Spinal cord (tissue), 10 donors: ENCODE measurements around the gene ST6GALNAC3. TPM values are rescaled to one million over a fixed set of nuclear protein-coding genes. Genes with fewer than 3 reads are reported as not detected.
"Not testable (repeated sequence)": the region's sequence is repeated elsewhere in the genome, so short reads cannot be mapped to it uniquely, and the experiment has no call there.

Experiments
- DNase-seq, 6 donors: peaks; one replicate each; pipeline versions ENCODE4 v3.0.0 to v3.0.0-alpha.2; 2013 to 2015; ENCODE audit warnings: low spot score in 6 of 6, low read depth in 4 of 6
- H3K27ac ChIP-seq: one replicate; pipeline ENCODE4 v1.5.1; 2013; ENCODE audit warnings: low read depth, low read length, control low read depth
- H3K27me3 ChIP-seq: one replicate; pipeline ENCODE4 v1.6.1; 2013; ENCODE audit warnings: low read length; ENCODE audit not compliant: control insufficient read depth, insufficient read depth
- H3K36me3 ChIP-seq: one replicate; pipeline ENCODE4 v1.6.1; 2013; ENCODE audit warnings: low read length; ENCODE audit not compliant: control insufficient read depth, insufficient read depth
- H3K4me1 ChIP-seq: one replicate; pipeline ENCODE4 v1.6.1; 2013; ENCODE audit warnings: low read length; ENCODE audit not compliant: control insufficient read depth, insufficient read depth
- H3K4me3 ChIP-seq: one replicate; pipeline ENCODE4 v1.5.1; 2013; ENCODE audit warnings: low read depth, low read length, control low read depth
- H3K9me3 ChIP-seq: one replicate; pipeline ENCODE4 v1.6.1; 2013; ENCODE audit warnings: low read length; ENCODE audit not compliant: control insufficient read depth, insufficient read depth
- WGBS: methylation state at CpG from one replicate; pipeline ENCODE4 v1.1.5; 2013; ENCODE audit warnings: missing lambda C conversion rate; ENCODE audit not compliant: insufficient coverage; 5-methylcytosine and 5-hydroxymethylcytosine counted together
- polyA plus RNA-seq, 2 donors: library from polyadenylated mRNA; unstranded; fragments of 120-200 nt; gene quantifications; one replicate each; pipeline ENCODE4 v1.2.1, GENCODE V29; 2013; ENCODE audit not compliant: insufficient read length in 2 of 2
- total RNA-seq, 2 donors: library from RNA; depleted of rRNA in 1 of 2; stranded (reverse); fragments of 120-200 nt in 1 of 2; fragments of >200 nt in 1 of 2; gene quantifications; one replicate each; pipeline versions ENCODE4 v1.2.3 to v1.2.4, GENCODE V29; 2013 to 2014
- donor health status: healthy.

ST6GALNAC3 gene
- total and polyA plus RNA-seq, 4 donors: 17.2 to 64.0 (median 26.0) TPM

- no peaks in the 10 kb centered on the region for H3K36me3 ChIP-seq
- H3K4me3 ChIP-seq: no peak overlapping the region
- no peaks in the 10 kb centered on the region for H3K27me3 ChIP-seq
- no peaks in the 10 kb centered on the region for H3K9me3 ChIP-seq
- H3K27ac ChIP-seq: no peak overlapping the region
- H3K4me1 ChIP-seq: no peaks in the 10 kb centered on the region
- DNase-seq: no peak
Measured at GRCh38 chr1:76640092-76640491, 565.5 kb downstream of the ST6GALNAC3 start.

- Histone ChIP-seq H3K4me1 (no peaks in the 10 kb centered on the region), H3K27ac (no peak overlapping the region), H3K27me3 (no peaks in the 10 kb centered on the region), H3K36me3 (no peaks in the 10 kb centered on the region), H3K9me3 (no peaks in the 10 kb centered on the region), H3K4me3 (no peak overlapping the region)
- DNase-seq: no peak
Measured at GRCh38 chr1:76640723-76641122, 566.2 kb downstream of the ST6GALNAC3 start.

GRCh38 chr1:76644139-76644538 lies 569.6 kb downstream of the ST6GALNAC3 start:
- Histone ChIP-seq H3K36me3 (no peaks in the 10 kb centered on the region), H3K4me3 (no peak overlapping the region), H3K9me3 (no peaks in the 10 kb centered on the region), H3K4me1 (no peaks in the 10 kb centered on the region), H3K27ac (no peak overlapping the region), H3K27me3 (no peaks in the 10 kb centered on the region)
- no peak for DNase-seq
- WGBS: 37% methylated on average over 2 of the region's 5 CpGs

- not testable (repeated sequence) for H3K36me3 ChIP-seq, H3K9me3 ChIP-seq, H3K4me1 ChIP-seq, H3K27ac ChIP-seq, H3K27me3 ChIP-seq, H3K4me3 ChIP-seq, DNase-seq
- no CpG with 5 or more reads among the region's 5 CpGs for WGBS
Measured at GRCh38 chr1:76652860-76653259, 578.3 kb downstream of the ST6GALNAC3 start.

GRCh38 chr1:76657623-76658022 lies 583.1 kb downstream of the ST6GALNAC3 start:
- no CpG with 5 or more reads among the region's 2 CpGs for WGBS
- Histone ChIP-seq H3K27ac (no peak overlapping the region), H3K9me3 (no peaks in the 10 kb centered on the region), H3K4me1 (no peaks in the 10 kb centered on the region), H3K27me3 (no peaks in the 10 kb centered on the region), H3K4me3 (no peak overlapping the region), H3K36me3 (no peaks in the 10 kb centered on the region)
- no peak for DNase-seq

GRCh38 chr1:76659171-76659940 lies 584.8 kb downstream of the ST6GALNAC3 start:
- Histone ChIP-seq H3K4me3 (no peak overlapping the region), H3K27ac (no peak overlapping the region), H3K9me3 (no peaks in the 10 kb centered on the region), H3K27me3 (no peaks in the 10 kb centered on the region), H3K36me3 (no peaks in the 10 kb centered on the region), H3K4me1 (no peaks in the 10 kb centered on the region)
- WGBS: 89% methylated on average over 3 of the region's 4 CpGs
- DNase-seq: no peak

- no CpG with 5 or more reads among the region's 2 CpGs for WGBS
- Histone ChIP-seq H3K4me1 (no peaks in the 10 kb centered on the region), H3K27ac (no peak overlapping the region), H3K9me3 (no peaks in the 10 kb centered on the region), H3K27me3 (no peaks in the 10 kb centered on the region), H3K36me3 (no peaks in the 10 kb centered on the region), H3K4me3 (no peak overlapping the region)
- no peak for DNase-seq
Measured at GRCh38 chr1:76661531-76661930, 587.0 kb downstream of the ST6GALNAC3 start.

- H3K9me3 ChIP-seq: no peaks in the 10 kb centered on the region
- no peaks in the 10 kb centered on the region for H3K27me3 ChIP-seq
- no peak for DNase-seq
- WGBS: 89% methylated on average over 1 of the region's 2 CpGs
- no peak overlapping the region for H3K27ac ChIP-seq
- H3K36me3 ChIP-seq: no peaks in the 10 kb centered on the region
- no peaks in the 10 kb centered on the region for H3K4me1 ChIP-seq
- H3K4me3 ChIP-seq: no peak overlapping the region
Measured at GRCh38 chr1:76666499-76666898, 592.0 kb downstream of the ST6GALNAC3 start.

- 39% methylated on average over 4 of the region's 5 CpGs for WGBS
- Histone ChIP-seq H3K9me3 (no peaks in the 10 kb centered on the region), H3K36me3 (no peaks in the 10 kb centered on the region), H3K4me3 (no peak overlapping the region), H3K27ac (no peak overlapping the region), H3K27me3 (peaks cover 2% of the 10 kb centered on the region), H3K4me1 (no peaks in the 10 kb centered on the region)
- peak in 3 of 6 donors; percentile 7 to 88 (median 12) for DNase-seq
Measured at GRCh38 chr1:76668046-76668445, 593.5 kb downstream of the ST6GALNAC3 start.

GRCh38 chr1:76669131-76669530 lies 594.6 kb downstream of the ST6GALNAC3 start:
- no peak overlapping the region for H3K27ac ChIP-seq
- H3K4me1 ChIP-seq: no peaks in the 10 kb centered on the region
- peak in 3 of 6 donors; percentile 7 to 74 (median 57) for DNase-seq
- no peaks in the 10 kb centered on the region for H3K9me3 ChIP-seq
- H3K36me3 ChIP-seq: no peaks in the 10 kb centered on the region
- H3K4me3 ChIP-seq: no peak overlapping the region
- WGBS: 20% methylated on average over 1 of the region's 4 CpGs
- H3K27me3 ChIP-seq: peaks cover 2% of the 10 kb centered on the region
